Measurements from ENCODE around the gene WLS.
"Not testable (repeated sequence)": the region's sequence is repeated elsewhere in the genome, so short reads cannot be mapped to it uniquely, and the experiment has no call there.

The WLS gene

GRCh38 chr1:68162761-68163160 is 69.6 kb downstream of the WLS start:
- no peak for DNase-seq

- not testable (repeated sequence) for DNase-seq
These were observed 70.7 kb downstream of the WLS start for GRCh38 chr1:68161672-68162071.

GRCh38 chr1:68160935-68161334 is 71.4 kb downstream of the WLS start:
- not testable (repeated sequence) for DNase-seq

GRCh38 chr1:68160021-68160420 is 72.3 kb downstream of the WLS start:
- no peak for DNase-seq

- DNase-seq, result no peak
These were observed 73.5 kb downstream of the WLS start for GRCh38 chr1:68158837-68159236.

GRCh38 chr1:68157416-68157815 is 74.9 kb downstream of the WLS start:
- no peak for DNase-seq

- no peak for DNase-seq
These were observed 80.6 kb downstream of the WLS start for GRCh38 chr1:68151690-68152089.

- DNase-seq, result no peak
These were observed 82.4 kb downstream of the WLS start for GRCh38 chr1:68149907-68150306.

GRCh38 chr1:68149110-68149798 is 83.1 kb downstream of the WLS start:
- no peak for DNase-seq

GRCh38 chr1:68148631-68149030 is 83.7 kb downstream of the WLS start:
- DNase-seq, result no peak

GRCh38 chr1:68147534-68148171 is 84.7 kb downstream of the WLS start:
- DNase-seq, result no peak

GRCh38 chr1:68145418-68146126 is 86.8 kb downstream of the WLS start:
- no peak for DNase-seq

GRCh38 chr1:68144856-68145255 is 87.5 kb downstream of the WLS start:
- DNase-seq, result no peak

- DNase-seq, result no peak
These were observed 88.7 kb downstream of the WLS start for GRCh38 chr1:68143633-68144032.

GRCh38 chr1:68142461-68142860 is 89.9 kb downstream of the WLS start:
- DNase-seq, result no peak

- no peak for DNase-seq
These were observed 90.3 kb downstream of the WLS start for GRCh38 chr1:68142036-68142435.

GRCh38 chr1:68141071-68142021 is 91.0 kb downstream of the WLS start:
- no peak for DNase-seq

GRCh38 chr1:68140536-68140935 is 91.8 kb downstream of the WLS start:
- DNase-seq, result no peak

- DNase-seq, result no peak
These were observed 96.1 kb downstream of the WLS start for GRCh38 chr1:68136187-68136586.

GRCh38 chr1:68132426-68133130 is 99.7 kb downstream of the WLS start:
- no peak for DNase-seq

- no peak for DNase-seq
These were observed 101.1 kb downstream of the WLS start for GRCh38 chr1:68131261-68131660.

- no peak for DNase-seq
These were observed 102.6 kb downstream of the WLS start for GRCh38 chr1:68129536-68130250.

Measured in amniotic stem cell (primary cell).